NCI-H2081 (cell line): ENCODE results near the gene MBP.
"Not testable (repeated sequence)": the region's sequence is repeated elsewhere in the genome, so short reads cannot be mapped to it uniquely, and the experiment has no call there.

ENCODE experiments used
- DNase-seq, 2 experiments: peaks; one replicate each; lab custom pipeline; 2025; lab: John Stamatoyannopoulos, UW

The MBP gene

DNA sequence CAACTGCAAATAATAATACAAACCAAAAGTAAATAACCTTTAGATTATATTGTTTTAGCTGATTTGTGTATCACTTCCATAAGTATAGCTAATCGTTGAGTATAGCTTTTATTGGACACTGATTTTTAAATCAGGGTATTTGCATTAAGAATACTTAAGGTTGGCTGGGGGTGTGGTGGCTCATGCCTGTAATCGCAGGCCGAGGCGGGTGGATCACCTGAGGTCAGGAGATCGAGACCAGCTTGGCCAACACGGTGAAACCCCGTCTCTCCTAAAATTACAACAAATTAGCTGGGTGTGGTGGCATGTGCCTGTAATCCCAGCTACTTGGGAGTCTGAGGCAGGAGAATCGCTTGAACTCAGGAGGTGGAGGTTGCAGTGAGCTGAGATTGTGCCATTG is 188.2 kb downstream of the MBP start:
- not testable (repeated sequence) for DNase-seq

DNA sequence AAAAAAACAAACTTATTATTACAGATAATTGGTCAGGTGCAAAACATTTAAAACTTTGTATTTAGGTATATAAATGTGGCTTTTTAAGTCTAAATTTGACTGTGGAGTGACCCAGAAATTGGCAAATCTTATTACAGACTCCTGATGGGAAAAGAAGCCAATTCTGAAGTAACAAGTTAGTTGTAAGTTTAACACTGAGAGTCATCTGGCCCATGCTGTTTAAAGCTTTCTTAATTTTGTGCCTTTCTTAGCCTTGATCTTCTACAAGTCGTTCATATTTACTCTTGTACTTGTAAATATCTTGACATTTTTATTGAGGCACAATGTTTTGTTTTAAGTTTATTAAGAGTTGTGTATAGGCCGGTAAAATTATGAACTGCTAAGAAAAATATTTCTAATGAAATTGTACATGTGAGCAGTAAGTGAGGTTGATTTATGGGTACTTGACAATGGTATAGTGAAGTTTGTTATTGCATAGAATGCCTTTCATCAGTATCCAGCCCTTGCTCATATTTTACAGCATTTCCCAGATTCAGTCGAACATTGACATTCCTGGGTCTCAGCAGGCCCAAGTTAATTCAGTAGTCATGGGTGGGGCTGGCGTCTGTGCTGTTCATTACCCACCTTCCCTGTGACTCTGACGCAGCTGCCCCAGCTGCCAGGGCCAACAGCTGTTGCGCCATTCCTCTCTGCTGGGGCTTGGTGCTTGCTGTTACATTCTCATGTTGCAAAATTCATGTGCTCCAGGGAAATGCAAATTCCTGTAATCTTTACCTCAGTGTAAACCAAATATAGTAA is 188.8 kb downstream of the MBP start:
- DNase-seq = no peak

DNA sequence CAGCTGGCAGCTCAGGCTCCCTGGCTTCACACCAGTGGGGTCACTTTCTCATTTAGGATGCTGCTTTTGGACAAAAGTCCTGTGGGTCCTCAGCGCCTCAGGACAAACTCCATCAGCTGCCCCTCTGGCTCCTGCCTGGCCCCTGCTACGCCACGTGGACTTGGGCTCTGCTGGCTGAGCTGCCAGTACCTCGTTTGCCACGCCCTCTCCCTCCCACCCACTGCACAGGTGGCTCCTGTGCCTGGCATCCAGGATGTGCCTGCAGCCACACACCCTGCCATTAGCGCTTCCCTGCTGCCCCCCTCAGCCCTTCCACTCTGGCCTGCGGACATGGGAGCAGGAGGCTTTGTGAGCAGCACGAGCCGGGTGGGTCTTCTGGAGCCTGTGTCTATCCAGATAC is 191.3 kb downstream of the MBP start:
- DNase-seq = peak; percentile 8 to 39

DNA sequence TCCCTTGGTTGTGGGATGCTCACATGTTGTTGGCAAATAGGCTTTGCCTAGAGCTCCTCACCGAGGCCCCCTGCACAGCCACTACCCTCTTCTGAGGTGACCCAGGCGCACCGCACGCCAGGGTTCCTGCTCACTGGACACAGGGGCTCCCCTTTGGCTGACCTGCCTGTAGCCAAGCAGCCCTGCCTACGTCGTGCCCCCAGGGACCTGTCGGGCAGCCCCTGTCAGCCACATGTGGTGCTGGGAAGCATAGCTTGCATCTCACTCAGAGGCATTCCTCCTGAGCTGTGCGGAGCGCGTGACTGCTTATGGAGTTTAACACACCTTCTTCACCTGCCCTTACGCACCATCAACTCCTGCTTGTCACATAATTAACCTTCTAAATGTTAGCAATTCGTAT is 194.0 kb downstream of the MBP start:
- DNase-seq = no peak

DNA sequence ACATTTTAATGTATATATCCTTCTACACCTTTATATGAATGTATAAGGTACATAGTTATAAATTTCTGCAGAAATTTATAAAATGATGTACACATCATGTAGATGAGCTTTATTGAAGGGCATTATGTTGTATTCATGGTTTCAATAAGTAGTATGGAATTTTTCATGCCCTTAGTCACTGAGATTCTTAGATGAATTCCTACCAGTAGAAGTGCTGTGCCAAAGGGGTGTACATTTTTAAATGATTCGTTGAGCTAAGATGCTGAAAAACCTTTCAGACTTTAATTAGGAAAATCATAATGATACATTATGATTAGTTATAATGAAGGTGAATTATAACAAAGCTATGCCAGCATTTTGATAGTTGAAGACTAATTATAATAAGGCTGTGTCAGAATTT is 195.0 kb downstream of the MBP start:
- no peak for DNase-seq

DNA sequence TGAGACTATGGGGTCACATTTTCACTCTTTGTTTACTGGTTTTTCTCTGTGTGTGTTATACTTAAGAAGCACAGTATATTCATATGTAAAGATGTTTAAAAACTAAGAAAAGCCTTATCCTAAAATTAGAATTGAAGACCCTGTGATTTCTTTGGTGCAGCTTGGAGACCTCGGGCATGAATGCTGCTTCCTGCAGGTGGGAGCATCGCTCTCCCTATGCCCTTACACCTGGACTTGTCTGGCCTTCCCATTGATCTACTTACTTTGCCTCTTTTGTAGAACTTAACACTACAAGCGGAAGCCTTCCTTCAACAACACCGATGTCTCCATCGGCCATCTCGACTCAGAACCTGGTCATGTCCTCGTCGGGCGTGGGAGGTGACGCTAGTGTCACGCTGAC is 195.7 kb downstream of the MBP start:
- no peak for DNase-seq

DNA sequence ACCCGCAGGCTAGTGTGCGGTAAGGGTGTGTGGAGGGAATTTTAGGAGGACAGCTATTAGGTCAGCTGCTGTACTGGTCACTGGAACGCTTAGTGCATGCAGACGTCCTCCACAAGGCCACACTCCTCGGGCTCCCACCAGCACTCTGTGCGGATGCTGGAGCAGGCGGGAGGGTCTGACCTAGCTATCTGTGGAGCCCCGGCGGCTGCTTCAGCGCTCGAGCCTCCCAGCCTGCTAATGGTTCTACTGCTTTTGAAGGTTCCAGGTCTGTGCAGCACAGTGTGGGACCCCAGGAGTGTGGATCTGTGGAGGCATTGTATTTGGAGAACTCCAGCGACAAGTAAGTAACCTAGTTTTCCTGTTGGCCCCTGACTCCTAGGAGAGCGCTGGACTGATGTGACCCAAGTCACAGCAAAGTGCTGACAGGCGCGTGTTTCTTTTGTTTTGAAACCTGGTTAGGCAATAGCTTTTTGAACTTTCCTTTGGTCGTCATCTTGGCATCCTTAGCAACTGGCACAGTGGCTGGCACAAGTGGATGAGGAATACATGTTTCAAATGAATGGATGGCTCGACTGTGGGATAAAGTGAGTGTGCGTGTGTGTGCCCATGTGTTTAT is 196.8 kb downstream of the MBP start:
- DNase-seq = no peak

DNA sequence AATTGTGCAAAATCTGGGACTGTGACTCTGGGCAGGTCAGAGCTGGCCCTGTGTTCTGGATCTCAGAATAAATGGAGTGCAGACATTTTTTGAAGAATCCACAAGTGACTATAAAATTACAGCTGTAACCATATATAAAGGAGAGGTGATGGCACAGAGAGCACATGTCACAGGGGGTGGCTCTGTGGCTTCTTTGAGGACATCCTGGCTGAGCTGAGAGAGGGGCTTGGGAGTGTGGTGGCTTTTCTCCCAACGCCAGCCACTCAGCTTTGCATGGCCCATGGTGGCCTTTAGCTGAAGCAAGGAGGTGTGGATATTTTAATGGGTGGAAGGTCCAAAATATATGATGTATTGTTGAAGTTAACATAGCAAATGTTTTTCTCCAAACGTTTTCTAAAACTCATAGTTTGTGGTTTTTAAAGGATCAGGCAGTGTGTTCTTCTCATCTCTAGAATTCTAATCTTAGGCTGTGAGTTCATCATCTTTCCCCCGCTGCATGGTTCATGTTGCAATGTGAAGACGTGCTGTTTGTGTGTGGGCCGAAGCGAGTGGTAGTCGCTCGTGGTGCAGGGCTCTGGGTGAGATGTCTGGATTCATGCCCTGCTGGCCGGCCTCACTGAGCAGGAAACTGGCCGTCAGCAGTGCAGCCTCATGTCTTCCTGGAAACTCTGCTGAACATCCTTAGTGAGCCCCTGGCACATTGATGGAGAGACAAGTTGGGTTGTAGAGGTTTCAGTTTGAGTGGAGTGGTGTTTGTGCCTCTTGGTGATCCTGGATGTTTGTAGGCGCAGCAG is 200.4 kb downstream of the MBP start:
- DNase-seq = no peak

DNA sequence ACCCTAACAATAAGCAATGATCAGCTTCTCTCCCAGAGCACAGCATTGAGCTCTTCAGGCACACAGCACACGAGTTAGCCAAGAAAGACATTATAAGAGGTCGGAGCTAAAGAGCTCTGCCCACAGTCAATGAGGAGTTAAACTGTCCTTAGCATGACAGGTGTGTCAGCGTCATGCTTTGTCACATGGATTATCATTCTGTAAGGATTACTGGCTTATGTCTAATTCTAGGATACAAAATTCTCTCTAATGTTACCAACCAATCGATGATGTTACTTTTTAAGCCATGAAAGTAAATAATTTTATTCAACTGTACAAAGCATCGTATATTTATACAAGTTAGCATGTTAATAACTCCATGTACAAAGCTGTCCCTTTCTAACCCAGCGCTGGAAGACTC is 201.4 kb downstream of the MBP start:
- DNase-seq = no peak
